HG03342 (cell line): ENCODE measurements around the gene ZNF335.
"Not testable (repeated sequence)": the region's sequence is repeated elsewhere in the genome, so short reads cannot be mapped to it uniquely, and the experiment has no call there.

Experiments
- ATAC-seq: cut with Tn5 transposase; IDR thresholded peaks from one replicate; pipeline ENCODE4 v1.9.1; 2021; ENCODE audit warnings: mild to moderate bottlenecking, moderate library complexity; ENCODE audit not compliant: unreplicated experiment

Gene ZNF335

GRCh38 chr20:45971425-45971674 is 653 bp downstream of the ZNF335 start:
- ATAC-seq, result peak; percentile 12

GRCh38 chr20:45970646-45971424 is 1.2 kb downstream of the ZNF335 start:
- ATAC-seq, result no peak

- ATAC-seq, result no peak
These were observed 2.0 kb downstream of the ZNF335 start for GRCh38 chr20:45969712-45970634.

- ATAC-seq, result no peak
These were observed 2.9 kb downstream of the ZNF335 start for GRCh38 chr20:45968801-45969711.

- no peak for ATAC-seq
These were observed 3.8 kb downstream of the ZNF335 start for GRCh38 chr20:45968081-45968671.

- no peak for ATAC-seq
These were observed 4.4 kb downstream of the ZNF335 start for GRCh38 chr20:45967551-45968080.

GRCh38 chr20:45965169-45966002 is 6.6 kb downstream of the ZNF335 start:
- ATAC-seq, result no peak

- no peak for ATAC-seq
These were observed 8.0 kb downstream of the ZNF335 start for GRCh38 chr20:45964006-45964400.

- ATAC-seq, result no peak
These were observed 8.7 kb downstream of the ZNF335 start for GRCh38 chr20:45963059-45964005.

- ATAC-seq, result no peak
These were observed 9.8 kb downstream of the ZNF335 start for GRCh38 chr20:45962031-45962755.

GRCh38 chr20:45959956-45960630 is 11.9 kb downstream of the ZNF335 start:
- no peak for ATAC-seq

- no peak for ATAC-seq
These were observed 12.9 kb downstream of the ZNF335 start for GRCh38 chr20:45959126-45959525.

- ATAC-seq, result no peak
These were observed 13.4 kb downstream of the ZNF335 start for GRCh38 chr20:45958593-45958992.

GRCh38 chr20:45957021-45957941 is 14.7 kb downstream of the ZNF335 start:
- no peak for ATAC-seq

GRCh38 chr20:45956326-45956725 is 15.7 kb downstream of the ZNF335 start:
- ATAC-seq, result not testable (repeated sequence)

GRCh38 chr20:45953672-45954071 is 18.3 kb downstream of the ZNF335 start:
- ATAC-seq, result no peak
